Spleen (tissue), 11 donors: ENCODE results near the gene COL5A1. TPM values are rescaled to one million over a fixed set of nuclear protein-coding genes. Genes with fewer than 3 reads are reported as not detected.

Experiments used
- DNase-seq: peaks from one replicate; pipeline ENCODE4 v3.0.0-alpha.2; 2020
- H3K27ac ChIP-seq, 8 donors: fragments of 200-600 bp; sonication (generic) in 7 of 8; 1 replicate in 4 of 8; 2 replicates in 4 of 8; pipeline versions ENCODE4 v1.5.0 to v1.8.0; 2016 to 2021; ENCODE audit warnings: inconsistent platforms in 4 of 8, mild to moderate bottlenecking in 4 of 8, moderate library complexity in 1 of 8
- H3K27me3 ChIP-seq, 7 donors: fragments of 200-600 bp; sonication (generic) in 6 of 7; replicated peaks in 1 of 7; 1 replicate in 4 of 7; 2 replicates in 3 of 7; pipeline versions ENCODE4 v1.5.0 to v1.8.0; 2016 to 2021; ENCODE audit warnings: inconsistent platforms in 3 of 7, mild to moderate bottlenecking in 1 of 7
- H3K36me3 ChIP-seq, 6 donors: fragments of 200-600 bp; sonication (generic) in 5 of 6; 1 replicate in 4 of 6; 2 replicates in 2 of 6; pipeline versions ENCODE4 v1.5.0 to v1.8.0; 2016 to 2021; ENCODE audit warnings: inconsistent platforms in 2 of 6
- H3K4me1 ChIP-seq, 6 donors: fragments of 200-600 bp; sonication (generic) in 5 of 6; 1 replicate in 3 of 6; 2 replicates in 3 of 6; pipeline versions ENCODE4 v1.5.0 to v1.8.0; 2016 to 2021; ENCODE audit warnings: inconsistent platforms in 3 of 6
- H3K4me3 ChIP-seq, 8 donors: fragments of 200-600 bp; sonication (generic) in 7 of 8; 1 replicate in 4 of 8; 2 replicates in 4 of 8; pipeline versions ENCODE4 v1.5.0 to v1.8.0; 2016 to 2021; ENCODE audit warnings: inconsistent platforms in 4 of 8, mild to moderate bottlenecking in 4 of 8, moderate library complexity in 2 of 8
- H3K9me3 ChIP-seq, 8 donors: fragments of 200-600 bp; sonication (generic) in 7 of 8; 1 replicate in 4 of 8; 2 replicates in 4 of 8; pipeline versions ENCODE4 v1.5.0 to v1.8.0; 2016 to 2021; ENCODE audit warnings: inconsistent platforms in 4 of 8
- POLR2A ChIP-seq, 3 donors: fragments of 450-650 bp; IDR thresholded peaks; one replicate each; pipeline ENCODE4 v1.5.1; 2017; ENCODE audit warnings: antibody characterized with exemption in 3 of 3, mild to moderate bottlenecking in 1 of 3
- POLR2AphosphoS5 ChIP-seq, 3 donors: sonication (generic); formaldehyde crosslinking; IDR thresholded peaks; one replicate each; pipeline ENCODE4 v1.5.1; 2017; ENCODE audit warnings: antibody characterized with exemption in 3 of 3
- WGBS, 5 donors: extraction: QIAGEN DNeasy Blood & Tissue Kit in 3 of 5; methylation state at CpG; one replicate each; pipeline versions ENCODE4 v1.1.5 to v1.1.7; 2013 to 2018; 5-methylcytosine and 5-hydroxymethylcytosine counted together
- intact Hi-C: fragments of 100-400 bp; cut with DNase I; formaldehyde crosslinking; loops from one replicate; pipeline ENCODE4 v1.15.0; 2023; ENCODE audit warnings: low total_unique reads
- polyA plus RNA-seq, 3 donors: library from polyadenylated mRNA; stranded (reverse); fragments of 200-250 nt; gene quantifications; one replicate each; pipeline ENCODE4 v1.2.1, GENCODE V29; 2013
- total RNA-seq, 7 donors: library from RNA; depleted of rRNA in 3 of 7; stranded (reverse); fragments of >200 nt in 3 of 7; fragmentation: NEBNext Ultra II Directional in 4 of 7; extraction: Animal tissue kit (Norgen Biotek cat#: 25700) in 4 of 7; gene quantifications; one replicate each; pipeline versions ENCODE4 v1.1.0 to v1.2.1, GENCODE V29; 2016 to 2021
- TF ChIP-seq, protein P1 (sequence below), 11 experiments: fragments of 200-600 bp in 7 of 11; fragments of 450-650 bp in 4 of 11; sonication (generic) in 4 of 11; IDR thresholded peaks in 8 of 11; conservative IDR thresholded peaks in 3 of 11; 1 replicate in 7 of 11; 2 replicates in 4 of 11; pipeline versions ENCODE4 v1.4.0 to v1.8.0; 2016 to 2021; ENCODE audit warnings: antibody characterized with exemption in 11 of 11, inconsistent platforms in 4 of 11, mild to moderate bottlenecking in 1 of 11
- donor health status: healthy with polysubstance abuse.
- donor health status: DM: no; HTN: no; CAD: no; lungs with moderate emphysema.
- donor health status: DM: no; HTN: no; CAD: no.
- donor health status: Bipolar disorder and iron deficiency.
- donor health status: healthy.
- donor health status: DM: no; HTN: no; CAD: no.
- donor health status: DM: yes; HTN: yes; CAD: no.

COL5A1 gene
- total and polyA plus RNA-seq, 10 donors: 2.6 to 50.6 (median 23.7) TPM

DNA sequence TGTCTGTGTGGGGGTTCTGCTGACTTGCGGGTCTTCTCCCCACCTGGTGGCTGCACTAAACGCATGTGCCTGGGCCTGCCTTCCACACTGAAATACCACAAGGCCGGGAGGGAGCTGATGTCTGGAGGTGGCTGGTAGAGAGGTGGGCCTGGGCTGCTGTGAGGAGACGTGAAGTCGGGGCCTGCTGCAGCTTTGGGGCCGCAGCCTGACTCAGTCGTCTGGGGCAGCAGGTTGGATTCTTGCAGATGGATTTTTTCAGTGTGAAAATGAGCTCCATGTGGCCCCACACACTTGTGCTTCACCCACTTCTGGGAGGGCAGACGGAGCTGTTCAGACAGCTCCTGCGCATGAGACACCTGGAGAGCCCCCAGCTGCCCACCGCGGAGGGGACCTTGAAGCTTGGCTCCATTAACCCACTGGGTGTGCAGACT is 29.3 kb downstream of the COL5A1 start:
- peak overlapping the region in 3 of 8 donors; percentile 41 to 45 (median 45) for H3K27ac ChIP-seq
- intact Hi-C loops: no loop called here
- no peak overlapping the region for H3K4me3 ChIP-seq

DNA sequence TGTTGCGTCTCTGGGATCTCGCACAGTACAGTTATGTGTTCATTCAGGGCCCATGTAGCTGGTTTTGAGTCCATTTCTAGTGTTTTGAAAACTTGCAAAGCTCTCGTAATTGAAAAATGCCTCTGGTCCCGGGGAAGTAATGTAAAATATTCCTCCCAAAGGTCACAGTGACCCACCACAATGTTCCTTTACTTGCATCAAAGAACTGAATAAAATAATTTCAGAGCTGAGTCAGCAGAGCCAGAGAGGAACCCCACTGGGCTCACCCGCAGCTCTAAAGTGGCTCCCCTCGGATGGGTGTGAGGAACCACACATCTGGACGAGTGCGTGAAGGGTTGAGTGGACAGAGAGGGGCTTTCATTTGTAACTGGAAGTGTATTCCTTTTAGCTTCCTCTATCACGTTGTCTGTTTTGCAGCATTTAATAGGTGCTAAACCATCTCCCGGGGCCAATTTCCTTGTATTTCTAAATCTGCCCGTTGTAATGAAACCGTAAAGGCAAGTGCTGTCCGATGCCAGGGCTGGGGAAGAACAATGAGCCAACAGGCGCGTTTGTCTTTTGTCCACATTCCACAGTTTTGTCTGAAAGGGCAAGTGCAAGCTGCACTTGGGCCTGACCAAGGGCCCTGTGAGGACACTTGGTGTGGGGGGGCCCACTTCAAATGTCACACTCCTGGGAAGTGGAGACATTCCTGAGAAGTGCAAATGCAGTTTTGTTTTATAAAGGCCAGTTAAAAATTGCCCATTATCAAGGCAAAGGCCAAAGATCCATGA is 29.9 kb downstream of the COL5A1 start:
- Histone ChIP-seq H3K27me3 (no peaks in the 10 kb centered on the region), H3K4me1 (peaks cover 0 to 10% (median 0%) of the 10 kb centered on the region in 6 donors), H3K36me3 (no peaks in the 10 kb centered on the region), H3K27ac (peak overlapping the region in 1 of 8 donors; percentile 45), H3K4me3 (no peak overlapping the region), H3K9me3 (peaks cover 0 to 14% (median 11%) of the 10 kb centered on the region in 8 donors)
- 80 to 92% (median 86%) methylated on average over 15 of the region's 15 CpGs for WGBS, 5 donors
- intact Hi-C loops: no loop called here
- peak; percentile 1 for DNase-seq
- TF ChIP-seq POLR2A (IDR thresholded peaks at IDR 0.05) (no peak), POLR2AphosphoS5 (IDR thresholded peaks at IDR 0.05) (no peak)
- TF ChIP-seq, protein P1, sequence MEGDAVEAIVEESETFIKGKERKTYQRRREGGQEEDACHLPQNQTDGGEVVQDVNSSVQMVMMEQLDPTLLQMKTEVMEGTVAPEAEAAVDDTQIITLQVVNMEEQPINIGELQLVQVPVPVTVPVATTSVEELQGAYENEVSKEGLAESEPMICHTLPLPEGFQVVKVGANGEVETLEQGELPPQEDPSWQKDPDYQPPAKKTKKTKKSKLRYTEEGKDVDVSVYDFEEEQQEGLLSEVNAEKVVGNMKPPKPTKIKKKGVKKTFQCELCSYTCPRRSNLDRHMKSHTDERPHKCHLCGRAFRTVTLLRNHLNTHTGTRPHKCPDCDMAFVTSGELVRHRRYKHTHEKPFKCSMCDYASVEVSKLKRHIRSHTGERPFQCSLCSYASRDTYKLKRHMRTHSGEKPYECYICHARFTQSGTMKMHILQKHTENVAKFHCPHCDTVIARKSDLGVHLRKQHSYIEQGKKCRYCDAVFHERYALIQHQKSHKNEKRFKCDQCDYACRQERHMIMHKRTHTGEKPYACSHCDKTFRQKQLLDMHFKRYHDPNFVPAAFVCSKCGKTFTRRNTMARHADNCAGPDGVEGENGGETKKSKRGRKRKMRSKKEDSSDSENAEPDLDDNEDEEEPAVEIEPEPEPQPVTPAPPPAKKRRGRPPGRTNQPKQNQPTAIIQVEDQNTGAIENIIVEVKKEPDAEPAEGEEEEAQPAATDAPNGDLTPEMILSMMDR (IDR thresholded peaks at IDR 0.05 in 8 of 11, conservative IDR thresholded peaks at IDR 0.05 in 3 of 11): no peak

More for the DNA sequence above, 29.3 kb downstream of the COL5A1 start:
- TF ChIP-seq, protein P1 (IDR thresholded peaks at IDR 0.05 in 8 of 11, conservative IDR thresholded peaks at IDR 0.05 in 3 of 11): no peak
- TF ChIP-seq POLR2A (IDR thresholded peaks at IDR 0.05): no peak
- TF ChIP-seq POLR2AphosphoS5 (IDR thresholded peaks at IDR 0.05): no peak
- DNase-seq: peak; percentile 52
- peaks cover 0 to 12% (median 7%) of the 10 kb centered on the region in 8 donors for H3K9me3 ChIP-seq
- 88 to 94% (median 89%) methylated on average over 7 to 11 of the region's 11 CpGs for WGBS, 5 donors
- H3K27me3 ChIP-seq: no peaks in the 10 kb centered on the region
- no peaks in the 10 kb centered on the region for H3K36me3 ChIP-seq
- H3K4me1 ChIP-seq: peaks cover 0 to 10% (median 0%) of the 10 kb centered on the region in 6 donors

DNA sequence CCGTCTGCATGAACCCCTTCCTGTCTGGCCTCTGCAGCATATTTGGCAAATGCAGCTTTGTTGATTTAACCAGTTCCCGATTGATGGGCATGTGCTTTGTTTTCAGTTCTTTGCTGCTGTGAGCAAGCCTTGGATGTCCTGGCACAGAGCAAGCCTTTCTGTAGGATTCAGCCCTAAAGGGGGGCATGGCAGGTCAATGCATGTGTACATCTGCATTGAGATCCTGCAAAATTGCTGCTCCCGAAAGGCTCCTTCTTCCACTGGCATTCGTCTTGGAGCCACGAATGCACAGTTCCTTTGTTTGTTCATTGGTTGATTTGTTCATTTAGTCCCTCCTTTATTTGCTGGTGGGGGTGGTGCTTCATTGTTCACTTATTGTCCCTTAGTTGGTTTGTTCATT is 34.8 kb downstream of the COL5A1 start:
- intact Hi-C loops: no loop called here

More for the DNA sequence above, 34.8 kb downstream of the COL5A1 start:
- Histone ChIP-seq H3K4me1 (peaks cover 0 to 10% (median 4%) of the 10 kb centered on the region in 6 donors), H3K9me3 (peaks cover 0 to 14% (median 11%) of the 10 kb centered on the region in 8 donors), H3K27ac (no peak overlapping the region), H3K27me3 (no peaks in the 10 kb centered on the region), H3K4me3 (no peak overlapping the region), H3K36me3 (no peaks in the 10 kb centered on the region)
- TF ChIP-seq POLR2A (IDR thresholded peaks at IDR 0.05): no peak
- no peak for TF ChIP-seq POLR2AphosphoS5 (IDR thresholded peaks at IDR 0.05)
- TF ChIP-seq, protein P1 (IDR thresholded peaks at IDR 0.05 in 8 of 11, conservative IDR thresholded peaks at IDR 0.05 in 3 of 11): no peak
- DNase-seq: peak; percentile 1
- WGBS, 5 donors: 63 to 85% (median 82%) methylated on average over 5 of the region's 5 CpGs
